ENCODE measurements around the gene TRDN. TPM values are rescaled to one million over a fixed set of nuclear protein-coding genes. Genes with fewer than 3 reads are reported as not detected.

TRDN gene, protein sequence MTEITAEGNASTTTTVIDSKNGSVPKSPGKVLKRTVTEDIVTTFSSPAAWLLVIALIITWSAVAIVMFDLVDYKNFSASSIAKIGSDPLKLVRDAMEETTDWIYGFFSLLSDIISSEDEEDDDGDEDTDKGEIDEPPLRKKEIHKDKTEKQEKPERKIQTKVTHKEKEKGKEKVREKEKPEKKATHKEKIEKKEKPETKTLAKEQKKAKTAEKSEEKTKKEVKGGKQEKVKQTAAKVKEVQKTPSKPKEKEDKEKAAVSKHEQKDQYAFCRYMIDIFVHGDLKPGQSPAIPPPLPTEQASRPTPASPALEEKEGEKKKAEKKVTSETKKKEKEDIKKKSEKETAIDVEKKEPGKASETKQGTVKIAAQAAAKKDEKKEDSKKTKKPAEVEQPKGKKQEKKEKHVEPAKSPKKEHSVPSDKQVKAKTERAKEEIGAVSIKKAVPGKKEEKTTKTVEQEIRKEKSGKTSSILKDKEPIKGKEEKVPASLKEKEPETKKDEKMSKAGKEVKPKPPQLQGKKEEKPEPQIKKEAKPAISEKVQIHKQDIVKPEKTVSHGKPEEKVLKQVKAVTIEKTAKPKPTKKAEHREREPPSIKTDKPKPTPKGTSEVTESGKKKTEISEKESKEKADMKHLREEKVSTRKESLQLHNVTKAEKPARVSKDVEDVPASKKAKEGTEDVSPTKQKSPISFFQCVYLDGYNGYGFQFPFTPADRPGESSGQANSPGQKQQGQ
- under 0.01 TPM for total RNA-seq

- DNase-seq (ENCODE audit: low spot score in 2 of 2) (no peak), FAIRE-seq (no peak)
Observed at GRCh38 chr6:123636782-123637181, at the start of gene TRDN. Gene TRDN, minus strand, starts transcription at chr6:123636950. Its CDS starts 175 bp downstream, at chr6:123636775.

- FAIRE-seq = no peak
- DNase-seq (ENCODE audit: low spot score in 2 of 2) = no peak
Observed at GRCh38 chr6:123681957-123682462, 45.3 kb upstream of the TRDN start.

- DNase-seq (ENCODE audit: low spot score in 2 of 2) (no peak), FAIRE-seq (no peak)
Observed at GRCh38 chr6:123677897-123678296, 41.1 kb upstream of the TRDN start.

DNA sequence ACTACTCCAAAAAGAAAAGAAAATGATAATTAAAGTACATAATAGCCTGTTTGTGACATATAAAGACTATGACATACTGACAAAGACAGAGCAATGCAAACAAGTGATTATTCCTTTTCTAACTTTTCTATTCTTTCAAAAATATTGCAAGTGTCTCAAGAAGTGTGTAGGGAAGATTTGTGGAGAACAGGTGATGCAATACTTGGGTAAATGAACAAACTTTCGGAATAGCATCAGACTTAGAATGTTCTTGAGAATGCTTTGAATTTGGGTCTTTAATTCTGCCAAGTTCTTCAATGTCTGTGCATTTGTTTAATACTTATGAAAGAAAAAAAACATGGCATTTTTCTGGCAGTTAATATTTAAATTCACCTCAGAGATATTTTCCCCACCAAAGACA lies 40.0 kb upstream of the TRDN start:
- FAIRE-seq (no peak), DNase-seq (ENCODE audit: low spot score in 2 of 2) (no peak)

GRCh38 chr6:123668965-123669591 lies 32.3 kb upstream of the TRDN start:
- FAIRE-seq = no peak
- DNase-seq (ENCODE audit: low spot score in 2 of 2) = no peak

- FAIRE-seq (no peak), DNase-seq (ENCODE audit: low spot score in 2 of 2) (no peak)
Observed at GRCh38 chr6:123668063-123668462, 31.3 kb upstream of the TRDN start.

- DNase-seq (ENCODE audit: low spot score in 2 of 2) = no peak
- no peak for FAIRE-seq
Observed at GRCh38 chr6:123663436-123663835, 26.7 kb upstream of the TRDN start.

- no peak for DNase-seq (ENCODE audit: low spot score in 2 of 2)
- FAIRE-seq = no peak
Observed at GRCh38 chr6:123662757-123663156, 26.0 kb upstream of the TRDN start.

- no peak for FAIRE-seq
- DNase-seq (ENCODE audit: low spot score in 2 of 2) = no peak
Observed at GRCh38 chr6:123661105-123661891, 24.5 kb upstream of the TRDN start.

DNA sequence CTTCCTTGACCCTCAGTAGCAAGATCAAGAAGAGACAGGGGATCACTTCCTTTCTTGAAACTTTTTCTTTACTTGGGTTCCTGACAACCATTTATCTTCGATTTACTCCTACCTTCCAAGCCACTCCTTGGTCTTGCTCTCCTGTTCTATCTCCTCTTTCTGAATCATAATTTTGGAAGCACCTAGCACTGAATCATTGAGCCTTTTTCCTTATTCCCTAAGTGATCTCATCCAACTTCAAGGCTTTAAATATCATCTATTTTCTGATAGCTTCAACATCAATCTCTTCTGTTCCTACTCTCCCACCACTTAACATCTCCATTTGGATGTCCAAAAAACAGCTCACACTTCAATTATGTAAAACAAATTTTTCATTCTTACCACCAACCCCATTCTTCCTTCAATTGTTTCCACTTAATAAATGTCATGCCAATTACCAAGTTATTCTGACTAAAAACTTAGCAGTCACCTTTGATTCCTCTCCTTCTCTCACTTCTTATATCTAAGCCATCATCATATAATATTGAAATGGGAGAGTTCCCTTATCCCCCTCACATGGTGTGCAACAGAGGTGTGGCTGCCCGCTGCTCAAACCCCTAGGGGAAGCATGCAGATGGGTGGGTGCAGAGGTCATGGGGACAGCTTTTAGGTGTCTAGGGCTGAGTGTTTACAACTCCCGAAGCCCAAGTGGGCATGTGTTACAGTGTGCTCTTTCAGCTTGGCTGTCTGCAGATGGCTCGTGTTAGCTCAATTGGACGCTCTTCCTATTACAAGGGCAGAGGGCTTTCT lies 23.4 kb upstream of the TRDN start:
- FAIRE-seq = no peak
- no peak for DNase-seq (ENCODE audit: low spot score in 2 of 2)

GRCh38 chr6:123658848-123659247 lies 22.1 kb upstream of the TRDN start:
- FAIRE-seq = no peak
- DNase-seq (ENCODE audit: low spot score in 2 of 2) = no peak

- DNase-seq (ENCODE audit: low spot score in 2 of 2) (no peak), FAIRE-seq (no peak)
Observed at GRCh38 chr6:123655521-123656306, 19.0 kb upstream of the TRDN start.

DNA sequence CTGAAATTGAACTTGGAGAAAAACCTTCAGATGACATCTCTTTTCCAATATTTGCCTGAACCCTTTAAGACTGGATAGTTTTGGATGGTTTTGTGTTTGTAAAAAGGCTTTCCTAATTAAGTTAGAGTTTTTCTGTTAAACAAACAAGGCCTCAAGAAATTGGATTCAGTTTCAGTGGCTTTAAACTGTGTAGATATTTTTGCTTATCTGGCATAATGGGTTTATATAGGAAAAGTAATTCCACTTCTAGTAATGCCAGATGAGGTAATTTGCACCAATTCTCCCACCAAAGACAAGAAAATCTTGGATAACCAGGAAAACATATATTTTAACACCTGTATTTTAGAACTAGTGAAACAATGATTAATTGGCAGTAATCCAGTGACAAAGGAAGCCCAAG lies 12.0 kb upstream of the TRDN start:
- FAIRE-seq (no peak), DNase-seq (ENCODE audit: low spot score in 2 of 2) (no peak)

- FAIRE-seq = no peak
- DNase-seq (ENCODE audit: low spot score in 2 of 2) = no peak
Observed at GRCh38 chr6:123648020-123648580, 11.3 kb upstream of the TRDN start.

DNA sequence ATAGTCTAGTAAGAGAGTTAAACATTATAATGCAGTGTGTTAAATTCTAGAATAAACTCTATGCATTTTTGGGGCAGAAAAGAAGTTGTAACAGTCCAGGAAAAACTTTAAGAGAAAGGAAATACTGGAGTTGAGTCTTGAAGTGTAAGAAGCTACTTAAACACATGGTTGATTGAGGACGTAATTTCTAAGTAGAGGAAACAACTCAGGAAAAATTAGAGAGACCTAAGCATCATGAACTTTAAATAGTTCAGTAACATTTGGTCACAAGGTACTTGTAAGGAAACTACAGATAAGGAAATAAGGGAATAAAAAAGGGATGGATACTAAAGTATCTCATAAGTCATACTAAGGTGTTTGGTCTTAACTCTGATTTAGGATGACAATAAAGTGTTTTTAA lies 4.7 kb upstream of the TRDN start:
- DNase-seq (ENCODE audit: low spot score in 2 of 2) = no peak
- FAIRE-seq = no peak

GRCh38 chr6:123640567-123641187 lies 3.9 kb upstream of the TRDN start:
- FAIRE-seq (no peak), DNase-seq (ENCODE audit: low spot score in 2 of 2) (no peak)

GRCh38 chr6:123638865-123639264 lies 2.1 kb upstream of the TRDN start:
- no peak for DNase-seq (ENCODE audit: low spot score in 2 of 2)

DNA sequence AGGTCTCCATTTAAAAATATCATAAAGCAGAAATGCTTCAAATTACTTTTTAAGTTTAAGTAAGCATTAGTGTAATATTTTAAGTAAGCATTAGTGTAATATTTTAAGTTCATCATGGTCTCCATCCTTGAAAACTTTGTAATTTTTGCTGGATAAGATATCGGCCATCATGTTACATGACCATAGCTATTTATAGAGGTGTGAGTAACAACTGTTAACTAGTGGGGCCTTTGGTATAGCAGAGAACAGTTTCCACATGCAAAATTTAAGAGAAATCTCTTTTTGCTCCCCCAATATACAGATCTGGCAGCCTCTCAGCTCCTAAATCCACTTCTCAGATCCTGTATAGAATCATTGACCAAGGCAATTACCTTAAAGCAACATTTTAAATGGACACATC lies 468 bp downstream of the TRDN start:
- FAIRE-seq (no peak), DNase-seq (ENCODE audit: low spot score in 2 of 2) (no peak)

More at GRCh38 chr6:123638865-123639264, 2.1 kb upstream of the TRDN start:
- no peak for FAIRE-seq

Measured in frontal cortex (tissue), 4 donors.